T-helper 22 cell (primary cell): Measurements from ENCODE around the gene KCND3.
A peak's percentile ranks its signal among the peaks of the same experiment; 100 is the strongest.
"Not testable (repeated sequence)": the region's sequence is repeated elsewhere in the genome, so short reads cannot be mapped to it uniquely, and the experiment has no call there.

ENCODE experiments used
- DNase-seq: peaks from one replicate; pipeline ENCODE4 v3.0.0-alpha.2; 2020; ENCODE audit warnings: low read depth

KCND3 gene

DNA sequence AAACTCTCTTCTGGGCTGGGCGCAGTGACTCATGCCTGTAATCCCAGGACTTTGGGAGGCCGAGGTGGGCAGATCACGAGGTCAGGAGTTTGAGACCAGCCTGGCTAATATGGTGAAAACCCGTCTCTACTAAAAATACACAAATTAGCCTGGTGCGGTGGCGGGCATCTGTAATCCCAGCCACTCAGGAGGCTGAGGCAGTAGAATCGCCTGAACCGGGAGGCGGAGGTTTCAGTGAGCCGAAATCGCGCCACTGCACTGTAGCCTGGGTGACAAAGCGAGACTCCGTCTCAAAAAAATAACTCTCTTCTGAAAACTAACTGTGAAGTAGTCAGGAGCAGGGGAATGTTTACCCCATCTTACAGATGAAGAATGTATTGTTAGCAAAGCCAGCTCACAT, 247.2 kb downstream of the KCND3 start:
- not testable (repeated sequence) for DNase-seq

- DNase-seq: no peak
These were observed 249.3 kb downstream of the KCND3 start for GRCh38 chr1:111739925-111740765.

DNA sequence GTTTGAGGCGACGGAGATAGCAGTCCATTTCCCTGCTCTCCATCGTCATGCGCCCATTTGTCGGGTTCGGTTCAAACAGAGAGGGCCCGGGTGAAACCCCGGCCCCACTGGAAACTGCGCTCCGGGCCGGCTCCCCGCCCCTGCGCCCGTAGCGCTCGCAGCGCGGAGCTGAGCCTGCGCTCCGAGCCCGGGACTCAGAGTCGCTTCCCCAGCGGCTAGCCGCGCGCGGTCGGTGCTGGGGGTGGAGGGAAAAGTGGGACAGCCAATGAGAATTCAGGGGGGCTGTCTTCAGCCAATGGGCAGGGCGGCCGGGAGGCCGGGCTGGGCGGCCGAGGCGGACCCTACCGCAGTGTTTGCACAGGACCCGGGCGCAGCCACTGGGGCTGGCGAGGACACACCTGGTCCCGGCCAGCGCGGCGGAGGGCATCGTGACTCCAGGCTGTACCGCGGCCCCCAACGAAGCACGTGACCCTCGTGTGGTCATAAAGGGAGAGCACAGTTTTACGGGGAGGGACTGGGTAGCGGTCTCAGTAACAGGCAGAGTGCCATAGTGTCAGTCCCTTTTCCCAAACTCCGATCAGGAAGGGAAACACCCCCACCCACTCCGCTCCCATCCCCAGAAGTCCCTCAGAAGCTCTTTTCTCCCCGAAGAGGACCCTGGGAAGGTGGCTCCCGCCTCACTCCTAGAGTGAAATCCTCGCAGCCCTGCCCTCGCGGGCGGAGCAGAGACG, 250.1 kb downstream of the KCND3 start, which contains the start of gene INKA2:
Gene INKA2, minus strand, starts transcription at position 202 of the 731 bp plus-strand sequence. Its CDS starts 153 bp downstream, at position 49.
- DNase-seq: peak; percentile 54

DNA sequence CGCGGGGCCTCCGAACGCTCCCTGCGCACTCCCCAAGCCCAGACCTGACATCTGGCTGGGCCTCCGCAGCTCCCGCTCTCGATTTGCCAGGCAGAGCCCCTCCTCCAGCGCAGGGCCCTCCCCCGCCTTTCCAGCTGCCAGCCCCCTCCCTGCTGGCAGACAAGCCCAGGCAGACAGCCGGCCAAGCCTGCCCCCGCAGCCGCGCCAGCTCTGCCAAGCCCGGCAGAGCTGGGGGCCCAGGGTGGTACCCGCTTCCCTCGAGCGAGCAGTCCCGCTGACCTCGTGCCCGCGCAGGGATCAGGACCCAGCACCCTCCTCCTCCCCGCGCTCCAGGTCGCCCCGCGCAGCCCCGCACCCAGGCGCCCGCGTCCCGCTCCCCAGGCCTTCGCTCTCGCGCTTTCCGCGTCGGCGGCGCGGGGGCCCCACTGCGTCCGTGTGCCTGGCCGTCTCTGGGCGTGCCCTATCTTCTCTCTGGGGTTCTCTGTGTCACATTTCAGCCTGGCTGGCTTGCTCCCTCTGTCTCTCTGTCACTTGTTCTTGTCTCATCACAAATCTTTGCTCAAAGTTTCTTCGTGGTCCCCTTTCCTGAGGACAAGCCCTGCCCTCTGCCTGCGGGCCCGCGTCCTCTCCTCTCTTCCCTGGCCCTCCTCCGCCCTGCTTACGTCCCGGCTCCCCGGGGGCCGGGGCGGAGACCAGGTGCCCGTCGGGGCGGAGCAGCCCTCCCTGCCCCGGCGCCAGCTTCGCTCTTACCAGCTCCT, 250.9 kb downstream of the KCND3 start:
- peak; percentile 9 for DNase-seq

DNA sequence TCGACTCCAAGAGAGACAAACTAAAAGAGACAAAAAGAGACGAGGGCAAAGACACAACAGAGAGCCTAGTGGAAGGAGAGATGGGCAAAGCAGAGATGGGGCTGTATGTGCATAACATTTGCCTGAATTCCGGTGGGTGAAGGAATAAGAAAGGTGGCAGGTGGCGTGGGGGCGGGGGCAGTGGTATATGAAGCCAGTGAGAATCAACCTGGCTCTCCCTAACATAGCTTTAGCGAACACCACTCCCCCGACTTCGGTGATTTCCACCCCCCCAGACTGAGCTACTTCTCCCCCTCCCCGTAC, 251.4 kb downstream of the KCND3 start:
- peak; percentile 51 for DNase-seq

DNA sequence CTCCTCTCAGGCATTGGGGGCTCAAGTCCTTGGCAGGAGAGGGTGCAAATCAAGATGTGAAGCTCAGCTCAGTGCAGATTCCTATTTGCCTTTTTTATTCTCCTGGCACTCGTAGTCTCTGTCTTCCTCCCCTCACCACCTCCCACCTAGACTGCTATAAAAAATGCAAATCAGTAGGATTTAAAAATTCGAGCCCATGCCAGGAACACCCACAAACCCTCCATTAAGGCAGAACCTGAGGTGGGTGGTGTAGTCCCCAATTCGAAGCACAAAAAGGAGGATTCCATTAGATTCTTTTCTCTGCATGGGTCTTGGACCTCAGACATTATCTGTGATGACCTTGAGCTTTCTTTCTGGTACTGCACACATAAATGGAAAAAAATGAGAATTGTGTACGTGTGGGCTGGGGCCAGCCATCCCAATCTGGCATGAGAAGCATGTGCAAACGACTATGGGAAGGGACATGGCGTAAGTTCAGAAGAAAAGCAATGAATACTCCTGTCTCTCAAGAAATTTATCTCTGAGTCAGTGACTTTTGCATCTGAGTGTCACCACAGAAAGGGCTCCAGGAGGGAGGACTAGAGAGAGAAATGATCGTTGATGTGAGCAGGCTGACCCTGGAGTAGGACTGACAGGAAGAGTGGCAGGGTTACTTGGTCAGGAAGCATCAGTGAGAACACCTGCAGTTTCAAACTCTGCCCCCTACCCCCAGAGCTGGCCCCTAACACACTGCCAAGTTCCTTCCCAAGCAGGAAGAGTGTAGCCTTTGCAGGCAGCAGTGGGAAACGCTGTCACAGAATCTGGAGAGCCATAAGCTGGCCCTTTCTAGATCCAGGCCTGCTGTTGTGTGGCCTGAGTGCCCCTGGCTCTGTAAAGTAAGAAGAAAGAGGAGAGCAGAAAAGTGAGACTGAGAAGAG, 252.0 kb downstream of the KCND3 start:
- no peak for DNase-seq

DNA sequence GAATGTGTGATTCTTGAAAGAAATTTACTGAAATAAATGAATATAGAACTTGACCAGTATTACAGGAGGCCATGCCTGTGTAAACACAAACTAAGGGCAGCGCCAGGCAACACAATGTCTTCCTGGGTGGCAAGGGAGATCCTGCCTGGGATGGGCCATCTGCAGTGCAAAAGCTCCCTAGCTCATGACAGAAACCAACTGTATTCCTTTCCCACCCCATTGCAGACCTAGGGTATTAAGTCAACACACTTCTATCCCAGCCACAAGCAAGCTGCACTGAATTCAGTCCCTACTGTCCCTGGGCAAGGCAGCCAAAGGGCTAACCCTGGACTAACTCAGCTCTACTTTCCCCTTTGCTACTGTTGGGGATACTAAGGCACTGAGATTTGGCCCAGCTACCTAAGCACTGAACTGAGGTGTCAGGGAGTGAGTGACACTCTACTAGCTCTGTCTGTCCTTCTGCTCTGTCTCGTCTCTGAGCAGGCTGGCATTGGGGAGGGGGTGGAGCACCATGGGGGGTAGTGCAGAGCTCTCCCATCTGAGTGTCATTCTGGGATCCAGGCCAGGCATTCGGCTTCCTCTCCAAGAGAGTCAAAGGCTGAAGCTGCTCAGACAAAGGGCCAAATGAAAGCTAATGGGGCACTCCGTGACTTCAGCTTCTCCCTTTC, 252.8 kb downstream of the KCND3 start:
- DNase-seq: no peak

- DNase-seq: no peak
These were observed 253.5 kb downstream of the KCND3 start for GRCh38 chr1:111735858-111736544.

DNA sequence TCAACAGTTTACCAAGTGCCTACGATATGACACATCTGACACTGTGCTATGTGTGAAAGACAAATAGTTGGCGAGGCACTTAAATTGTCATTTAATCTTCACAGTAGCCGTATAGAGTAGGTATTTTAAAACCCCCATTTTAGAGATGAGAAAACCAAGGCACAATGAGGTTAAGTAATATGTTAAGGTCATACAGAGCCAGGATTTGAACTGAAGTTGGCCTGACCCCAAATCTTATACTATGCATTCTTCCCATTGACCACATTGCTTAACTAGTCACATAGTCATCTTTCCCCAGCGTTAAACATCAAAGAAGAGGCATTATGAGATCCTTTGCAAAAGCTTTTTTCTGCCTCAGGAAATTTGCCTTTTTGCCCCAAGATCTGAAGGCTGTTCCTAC, 254.1 kb downstream of the KCND3 start:
- no peak for DNase-seq

DNA sequence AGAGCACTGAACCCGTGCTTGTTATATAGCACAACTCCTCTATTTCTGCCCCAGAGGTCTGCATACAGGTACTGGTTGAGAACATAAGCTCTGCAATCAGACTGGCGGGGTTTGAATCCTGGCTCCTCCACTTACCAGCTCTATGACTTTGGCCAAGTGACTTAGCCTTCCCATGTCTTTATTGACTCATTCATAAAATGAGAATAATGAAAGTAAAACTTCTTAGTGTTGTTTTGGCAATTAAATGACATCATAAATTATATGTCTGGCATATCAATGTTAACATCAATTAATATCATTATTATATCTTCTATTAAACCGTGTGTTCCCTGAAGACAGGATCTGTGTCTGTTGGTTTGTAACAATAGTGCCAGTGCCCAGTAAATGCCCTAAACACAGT, 254.6 kb downstream of the KCND3 start:
- DNase-seq: no peak

DNA sequence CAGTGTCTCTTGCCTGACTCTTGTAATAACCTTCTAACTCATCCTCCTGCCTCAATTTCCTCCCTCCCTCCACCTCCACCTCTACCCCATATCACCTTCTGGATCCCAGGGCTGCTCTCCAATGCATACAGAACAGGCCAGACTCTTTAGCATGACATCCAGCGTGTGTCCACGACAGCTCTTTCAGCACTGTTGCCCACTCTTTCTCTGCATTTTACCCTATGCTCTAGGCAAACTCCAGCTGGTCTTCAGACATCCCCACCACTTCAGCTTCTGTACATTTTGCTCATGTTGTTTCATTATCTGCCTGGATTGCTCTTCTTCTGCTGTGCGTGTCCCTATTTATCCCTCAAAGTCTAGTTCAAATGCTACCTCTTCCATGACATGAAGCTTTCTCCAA, 255.0 kb downstream of the KCND3 start:
- DNase-seq: no peak

DNA sequence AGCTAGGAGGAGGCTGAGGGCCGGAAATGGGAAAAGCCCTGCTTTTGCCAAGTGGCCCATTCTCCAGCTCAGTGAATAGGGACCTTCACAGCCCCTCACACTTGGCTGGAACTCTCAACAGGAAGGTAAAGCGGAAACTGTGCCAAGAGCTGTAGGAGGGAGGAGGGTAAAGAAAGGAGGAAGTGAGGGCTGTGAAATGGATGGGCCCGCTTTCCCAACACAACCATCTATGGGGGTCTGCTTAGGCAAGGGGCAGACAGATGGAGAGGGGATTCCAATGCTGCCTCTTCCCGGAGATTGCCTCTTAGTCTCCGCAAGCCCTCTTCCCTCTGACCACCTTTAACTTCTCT, 255.5 kb downstream of the KCND3 start:
- DNase-seq: no peak

DNA sequence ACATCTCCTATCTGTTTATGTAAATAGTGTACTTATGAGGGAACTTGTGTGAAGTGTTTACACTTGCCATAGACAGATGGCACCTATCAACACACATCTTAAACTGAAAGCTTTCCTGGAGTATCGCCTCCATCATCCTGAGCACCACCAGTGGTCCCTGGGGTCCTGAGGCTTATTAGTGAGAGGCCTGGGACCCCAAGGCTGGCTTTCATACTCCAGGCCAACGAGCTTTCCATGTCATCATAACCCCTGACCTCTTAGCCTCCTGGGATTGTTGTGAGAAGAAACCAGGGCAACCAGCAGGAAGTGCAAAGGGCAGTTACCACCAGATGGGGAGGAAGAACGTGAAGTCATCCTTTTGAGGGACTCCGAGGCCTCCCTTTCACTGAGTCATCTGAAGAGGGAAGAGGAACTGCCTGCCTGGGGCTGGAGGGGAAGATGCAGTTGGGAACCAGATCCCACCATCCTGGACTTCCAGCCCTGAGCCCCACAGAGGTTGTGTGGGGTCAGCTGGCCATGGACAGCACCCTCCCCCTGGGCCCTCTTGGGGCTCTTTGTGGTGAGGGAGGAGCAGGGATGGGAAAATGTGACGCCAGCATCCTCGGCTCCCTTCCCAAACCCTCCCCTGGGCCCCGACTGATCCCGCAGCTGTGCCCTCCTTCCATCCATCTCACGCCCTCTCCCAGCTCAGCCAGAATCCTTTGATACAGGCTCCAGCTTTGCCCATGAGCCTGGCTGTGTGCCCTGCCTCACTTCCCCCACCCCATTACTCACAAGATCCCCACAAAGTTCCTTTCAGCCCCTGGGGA, 256.1 kb downstream of the KCND3 start:
- no peak for DNase-seq

DNA sequence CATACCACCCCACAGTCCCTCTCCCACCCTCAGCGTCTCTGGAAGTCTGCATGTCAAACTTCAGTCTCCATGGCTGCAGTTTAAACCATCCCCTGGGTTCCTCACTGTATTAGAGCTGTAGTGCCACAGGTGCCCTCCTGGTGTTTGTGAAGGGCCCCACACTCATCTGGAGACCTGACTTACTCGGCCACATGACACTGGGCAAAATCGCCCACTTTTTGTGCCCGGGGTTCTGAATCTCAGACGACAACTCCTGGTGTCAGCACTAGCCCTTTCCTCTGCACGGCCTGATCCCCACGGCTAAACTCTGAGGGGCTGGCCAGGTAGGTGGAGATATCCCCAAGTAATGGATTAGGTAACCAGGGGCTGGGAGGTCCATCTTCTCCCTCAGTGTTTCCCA, 256.8 kb downstream of the KCND3 start:
- DNase-seq: no peak

GRCh38 chr1:111731956-111732355, 257.5 kb downstream of the KCND3 start:
- DNase-seq: no peak

GRCh38 chr1:111730706-111731105, 258.8 kb downstream of the KCND3 start:
- no peak for DNase-seq

DNA sequence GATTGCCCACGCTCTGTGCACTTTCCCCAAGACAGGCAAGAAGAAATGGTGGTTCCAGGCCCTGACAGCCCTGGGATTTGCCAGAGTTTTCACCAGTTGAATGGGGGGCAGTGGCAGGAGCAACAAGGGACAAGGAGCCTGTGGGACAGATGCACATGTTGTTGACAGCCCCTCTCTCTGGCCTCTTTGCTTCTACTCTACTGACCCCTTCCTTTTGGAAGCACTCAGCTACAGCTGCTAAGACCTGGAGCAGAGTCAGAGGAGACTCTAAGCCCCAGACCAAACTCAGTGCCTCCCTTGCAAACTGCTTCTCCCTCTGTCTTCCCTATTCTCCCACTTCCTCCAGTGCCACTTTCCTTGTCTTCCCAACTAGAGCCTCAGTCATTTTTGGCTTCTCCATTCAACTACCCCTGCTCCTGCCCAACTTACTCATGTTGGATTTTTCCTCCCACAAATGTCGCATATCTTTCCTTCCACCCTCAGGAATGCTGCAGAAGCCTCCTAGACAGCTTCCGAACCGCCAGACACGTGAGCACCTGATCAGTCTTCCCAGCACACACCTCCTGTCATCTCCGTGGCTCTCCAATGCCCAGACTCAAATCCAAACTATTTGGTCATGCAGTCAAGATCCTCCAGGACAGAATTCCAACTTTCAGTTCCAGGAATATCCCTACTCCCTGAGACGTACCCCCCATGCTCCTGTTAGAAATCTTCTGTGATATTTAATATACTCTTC, 259.4 kb downstream of the KCND3 start:
- no peak for DNase-seq

GRCh38 chr1:111729271-111729921, 260.1 kb downstream of the KCND3 start:
- no peak for DNase-seq

GRCh38 chr1:111727056-111727455, 262.4 kb downstream of the KCND3 start:
- no peak for DNase-seq
